IPS-11a (cell line): Measurements from ENCODE around the gene FAM50B.

Experiments used
- H3K4me3 ChIP-seq: one replicate; pipeline ENCODE4 v1.5.1; 2013; ENCODE audit warnings: low read depth, low read length, control low read depth

Gene FAM50B

DNA sequence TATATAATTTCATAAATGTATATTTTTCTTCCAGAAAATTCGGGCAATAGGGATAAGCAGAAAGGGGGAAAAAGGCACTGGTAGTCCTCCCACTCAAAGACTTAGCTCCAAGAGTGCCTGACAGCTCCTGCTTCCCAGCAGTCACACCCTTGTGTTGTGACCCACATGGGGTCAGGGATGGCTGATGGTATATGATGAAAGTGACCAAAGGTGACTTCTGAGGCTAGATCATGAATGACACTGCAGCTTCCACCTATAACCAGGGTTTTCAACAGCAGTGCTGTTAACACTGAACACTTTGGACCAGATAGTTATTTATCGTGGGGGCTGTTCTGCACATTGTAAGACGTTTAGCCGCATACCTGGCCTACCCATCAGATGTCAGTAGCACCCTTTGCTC lies 22.3 kb downstream of the FAM50B start:
- no peak overlapping the region for H3K4me3 ChIP-seq

GRCh38 chr6:3871939-3872338 lies 22.8 kb downstream of the FAM50B start:
- H3K4me3 ChIP-seq: no peak overlapping the region

DNA sequence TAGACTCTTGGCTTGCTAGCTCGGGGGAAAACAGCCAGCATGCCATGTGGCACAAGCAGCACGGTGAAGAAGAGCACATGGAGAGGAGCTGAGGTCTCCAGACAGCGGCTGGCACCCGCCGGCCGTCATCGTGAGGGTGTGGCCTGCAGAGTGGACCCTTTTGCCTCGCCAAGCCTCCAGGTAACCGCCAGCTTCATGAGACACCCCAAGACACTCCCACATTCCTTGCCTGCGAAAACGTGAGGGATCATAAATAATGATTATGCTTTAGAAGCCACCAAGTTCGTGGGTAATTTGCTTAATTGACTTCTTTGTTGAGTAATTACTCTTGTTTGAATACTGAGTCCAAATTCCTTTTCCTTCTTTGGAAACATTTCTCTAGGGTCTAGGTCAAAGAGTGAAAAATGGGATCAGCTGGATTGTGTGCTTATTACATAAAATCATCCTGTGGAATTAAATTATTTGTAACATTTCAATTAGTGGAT lies 23.2 kb downstream of the FAM50B start:
- H3K4me3 ChIP-seq: no peak overlapping the region

DNA sequence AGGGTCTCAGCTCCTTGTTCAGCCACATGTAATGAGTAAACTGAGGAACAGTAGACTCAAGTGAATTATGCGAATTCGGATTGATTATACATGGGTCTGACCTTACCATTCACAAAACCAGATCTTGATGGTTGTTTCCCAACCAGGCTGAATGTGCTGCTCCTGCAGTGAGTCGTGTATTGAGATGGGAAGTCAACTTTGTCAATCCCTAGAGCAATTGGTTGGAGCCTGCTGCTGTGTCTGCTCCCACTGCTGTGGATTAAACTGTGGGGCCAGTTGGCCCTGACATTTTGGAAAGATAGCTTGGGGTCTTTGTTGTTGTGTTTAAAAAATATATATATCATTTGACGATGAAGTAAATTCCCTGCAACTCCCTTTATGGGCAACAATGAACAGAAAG lies 23.9 kb downstream of the FAM50B start:
- no peak overlapping the region for H3K4me3 ChIP-seq

- no peak overlapping the region for H3K4me3 ChIP-seq
These were observed 24.9 kb downstream of the FAM50B start for GRCh38 chr6:3874069-3874468.

- no peak overlapping the region for H3K4me3 ChIP-seq
These were observed 26.3 kb downstream of the FAM50B start for GRCh38 chr6:3875486-3875885.

GRCh38 chr6:3876101-3876500 lies 26.9 kb downstream of the FAM50B start:
- H3K4me3 ChIP-seq: no peak overlapping the region

- no peak overlapping the region for H3K4me3 ChIP-seq
These were observed 27.7 kb downstream of the FAM50B start for GRCh38 chr6:3876866-3877265.

DNA sequence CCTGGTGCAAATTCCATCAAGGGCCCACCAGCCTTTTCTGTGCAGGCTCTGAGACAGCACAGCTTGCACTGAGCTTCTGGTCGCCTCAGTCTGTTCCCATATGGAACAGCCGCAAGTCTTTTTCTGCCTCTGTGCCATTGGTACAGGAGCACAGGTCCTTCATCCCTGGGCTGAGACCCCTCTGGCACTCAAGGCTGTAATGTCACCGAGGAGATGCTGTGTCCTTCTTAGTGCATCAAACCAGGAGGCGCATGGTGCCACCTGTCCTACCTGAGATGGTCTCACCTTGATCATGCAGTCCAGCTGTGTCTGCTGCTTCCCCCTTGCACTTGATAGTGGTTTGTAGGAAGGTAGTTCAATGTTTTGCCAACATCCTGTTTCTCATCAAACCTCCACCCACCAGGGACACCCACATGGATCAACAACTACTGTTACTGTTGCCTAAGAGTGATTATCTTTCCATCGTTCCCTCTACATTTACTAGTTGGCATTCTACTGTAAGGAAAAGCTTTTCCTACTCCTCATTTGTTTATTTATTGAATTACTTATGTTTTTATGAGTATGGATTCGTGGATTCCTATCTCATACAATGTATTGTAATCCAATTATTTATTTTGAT lies 29.0 kb downstream of the FAM50B start:
- no peak overlapping the region for H3K4me3 ChIP-seq

DNA sequence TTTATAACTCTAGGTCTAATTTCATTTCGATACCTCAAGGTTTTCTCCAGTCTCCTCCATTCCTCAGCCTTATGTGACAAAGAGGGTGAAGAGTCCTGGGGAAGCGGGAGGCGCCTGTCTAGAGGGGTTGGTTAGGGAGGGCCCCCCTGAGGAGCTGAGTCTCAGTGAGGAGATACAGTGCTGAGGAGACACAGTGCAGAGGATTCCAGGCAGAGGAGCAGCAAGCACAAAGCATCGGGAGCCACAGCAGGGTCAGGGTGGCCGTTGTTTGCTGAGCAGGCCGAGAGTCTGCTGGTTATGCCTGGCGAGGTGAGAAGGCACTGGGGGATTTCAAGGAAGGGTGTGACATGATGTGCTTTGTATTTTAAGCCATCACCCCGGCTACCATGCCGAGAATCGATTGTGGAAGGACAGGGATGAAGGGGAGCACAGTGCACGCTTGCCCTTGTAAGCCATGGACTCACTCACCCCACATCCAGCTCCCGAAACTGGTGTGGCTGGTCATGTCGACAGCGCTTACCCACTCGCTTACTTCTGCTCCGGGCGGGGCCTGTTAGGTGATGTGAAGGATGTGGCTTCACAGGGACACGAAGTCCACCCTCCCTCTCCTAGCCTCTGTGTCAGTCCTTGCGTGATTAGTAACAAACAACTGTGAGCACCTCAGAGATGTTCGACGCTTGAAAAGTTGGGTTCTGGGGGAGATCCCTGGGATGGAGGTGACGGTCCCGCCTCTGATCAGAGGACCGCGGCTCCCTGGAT lies 30.2 kb downstream of the FAM50B start:
- H3K4me3 ChIP-seq: no peak overlapping the region

- H3K4me3 ChIP-seq: no peak overlapping the region
These were observed 32.7 kb downstream of the FAM50B start for GRCh38 chr6:3881711-3882421.

DNA sequence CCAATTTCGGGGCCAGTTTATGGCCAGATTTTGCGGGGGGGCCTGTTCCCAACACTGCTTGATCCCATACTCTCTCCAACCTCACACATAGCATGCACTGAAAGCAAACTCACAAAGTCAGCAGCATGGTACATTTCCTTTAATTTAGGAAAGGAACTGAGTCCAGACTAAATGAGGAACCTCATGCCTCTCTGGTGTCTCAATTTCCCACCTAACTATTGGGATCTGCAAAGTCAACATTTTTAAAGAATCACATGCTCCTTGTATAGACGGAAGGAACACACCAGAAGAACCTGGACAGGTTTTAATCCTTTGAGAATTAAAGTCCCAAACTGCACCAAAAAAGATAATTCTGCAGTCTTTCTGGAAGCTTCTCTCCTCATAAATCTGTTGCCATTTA lies 33.3 kb downstream of the FAM50B start:
- H3K4me3 ChIP-seq: no peak overlapping the region

GRCh38 chr6:3882866-3883265 lies 33.7 kb downstream of the FAM50B start:
- no peak overlapping the region for H3K4me3 ChIP-seq

DNA sequence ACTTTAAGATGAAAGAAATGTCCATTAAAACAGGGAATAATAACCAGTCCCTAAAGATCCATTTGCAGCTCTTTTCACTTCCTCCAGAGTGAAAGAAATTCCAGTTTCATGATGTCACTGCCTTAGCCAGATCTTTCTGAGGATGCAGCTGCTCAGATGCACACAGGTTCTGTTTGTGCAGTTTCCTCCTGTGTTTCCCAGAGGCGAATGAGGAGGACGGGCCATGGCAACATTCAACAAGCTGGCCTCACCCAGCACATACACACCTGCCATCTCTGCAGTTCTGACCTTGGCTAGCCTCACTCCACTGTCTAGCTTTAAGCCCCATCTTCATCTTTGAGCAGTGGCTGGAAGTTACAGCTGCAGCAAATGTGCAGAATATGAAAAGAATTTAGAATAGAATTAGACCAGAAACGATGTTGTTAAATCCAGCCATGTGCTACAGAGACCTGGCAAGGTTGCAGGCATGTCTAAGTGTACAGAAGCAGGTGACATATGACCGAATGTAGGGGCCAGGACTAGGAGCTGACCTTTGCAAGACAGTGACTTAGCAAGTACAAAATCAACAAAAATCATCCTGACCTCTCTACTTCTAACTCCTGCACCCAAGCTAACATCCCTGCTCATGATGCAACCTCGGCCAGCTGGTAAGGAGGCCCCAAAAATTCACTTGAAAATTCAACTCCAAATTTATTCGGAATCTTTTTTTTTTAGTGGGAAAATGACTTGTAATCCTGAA lies 35.0 kb downstream of the FAM50B start:
- H3K4me3 ChIP-seq: no peak overlapping the region

- H3K4me3 ChIP-seq: no peak overlapping the region
These were observed 36.3 kb downstream of the FAM50B start for GRCh38 chr6:3885262-3886036.

DNA sequence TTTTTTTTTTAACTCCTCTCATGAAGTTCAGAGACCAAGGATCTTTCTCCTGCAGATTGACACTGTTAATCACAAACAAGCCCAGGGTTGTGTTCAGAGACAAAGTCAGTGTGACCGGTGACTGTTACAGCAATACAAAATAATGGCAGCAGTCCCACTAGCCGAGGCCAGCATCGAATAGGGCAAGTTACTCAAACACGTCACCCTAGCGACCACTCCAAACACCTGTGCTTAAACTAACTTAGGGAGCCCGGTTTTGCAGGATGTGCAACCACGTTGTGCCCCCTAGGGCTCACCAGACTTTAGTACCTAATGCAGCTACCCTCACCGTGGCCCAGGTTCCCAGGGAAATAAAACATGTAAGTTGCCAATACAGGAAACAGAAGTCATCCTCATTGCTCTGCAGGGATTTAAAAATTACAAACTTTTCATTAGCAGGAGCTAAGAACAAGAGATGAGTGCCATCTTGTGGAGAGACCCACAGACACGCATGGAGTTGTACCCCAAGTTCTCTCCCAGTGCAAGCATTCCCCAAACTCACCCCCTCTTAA lies 38.1 kb downstream of the FAM50B start:
- no peak overlapping the region for H3K4me3 ChIP-seq

DNA sequence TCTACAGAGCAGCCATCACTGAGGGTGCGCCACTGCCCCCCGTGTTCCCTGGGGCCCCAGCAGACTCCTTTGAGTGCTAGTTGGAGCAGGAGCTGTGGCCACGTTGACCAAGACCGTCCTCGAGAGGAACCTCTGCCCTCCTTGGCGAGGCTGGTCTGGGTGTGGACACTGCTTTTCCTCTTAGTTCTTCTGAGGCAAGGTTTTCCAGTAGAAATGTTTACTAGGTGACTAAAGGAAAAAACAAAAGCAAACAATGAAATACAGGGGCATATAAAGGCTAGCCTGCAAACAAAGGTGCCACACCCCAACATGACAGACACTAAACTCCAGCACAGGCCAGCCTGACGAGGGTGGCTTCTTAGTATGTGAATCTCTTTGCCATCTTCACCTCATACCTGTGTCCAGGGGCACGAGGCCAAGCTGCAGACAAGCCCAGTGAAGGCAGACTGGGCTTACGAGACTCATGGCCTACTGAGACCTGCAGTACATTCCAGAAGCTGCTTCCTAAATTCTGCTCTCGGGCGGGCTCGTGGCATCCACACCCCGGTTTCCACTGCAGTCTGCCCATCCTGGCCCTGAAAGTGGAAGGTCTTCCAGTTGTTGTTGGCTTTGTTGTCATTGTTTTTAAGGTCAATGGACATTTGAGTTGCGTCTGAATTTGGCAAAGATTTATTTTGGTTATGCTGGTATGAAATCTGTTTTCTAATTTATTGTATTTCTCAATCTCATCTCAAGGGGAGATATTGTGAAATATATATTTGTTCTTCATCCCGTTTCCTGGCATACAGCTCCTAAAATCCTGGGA lies 39.2 kb downstream of the FAM50B start:
- no peak overlapping the region for H3K4me3 ChIP-seq

DNA sequence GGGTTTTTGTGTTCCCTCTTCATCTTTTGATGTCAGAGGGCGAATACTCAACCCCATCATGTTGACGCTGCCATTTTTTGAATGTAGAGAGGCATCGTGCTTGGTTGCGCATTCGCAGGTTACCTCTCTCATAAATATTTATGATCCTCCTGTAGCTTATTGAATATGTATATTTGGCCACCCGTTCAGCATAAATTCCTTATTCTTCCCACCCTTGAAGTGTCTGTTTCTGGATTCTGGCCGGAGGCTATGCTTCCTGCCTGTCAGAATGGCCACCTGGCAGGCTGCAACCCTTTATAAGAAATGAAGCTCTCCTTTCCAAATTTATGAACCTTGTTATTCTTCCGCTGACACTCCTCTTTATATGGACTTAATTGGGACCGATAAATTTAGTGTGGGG lies 40.9 kb downstream of the FAM50B start:
- no peak overlapping the region for H3K4me3 ChIP-seq

DNA sequence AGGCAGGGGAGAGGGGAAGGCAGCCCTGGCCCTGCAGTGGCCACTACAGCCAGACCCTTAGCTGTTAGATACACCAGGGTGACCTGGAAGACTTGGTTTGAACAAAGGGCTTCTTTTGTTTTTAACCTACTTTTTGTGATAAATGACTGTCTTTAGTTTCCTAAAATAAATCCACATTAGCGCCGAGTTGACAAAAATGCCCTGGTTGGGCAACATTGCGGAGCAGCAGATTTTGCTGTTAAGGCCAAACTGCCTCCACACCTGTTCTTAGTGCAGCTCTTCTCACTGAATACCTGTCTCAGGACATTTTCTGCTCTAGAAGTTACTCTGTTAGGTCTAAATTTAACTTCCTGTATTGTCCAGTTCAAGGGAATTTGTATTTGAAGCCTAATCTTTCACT lies 42.7 kb downstream of the FAM50B start:
- H3K4me3 ChIP-seq: no peak overlapping the region
